GM19463 (cell line): ENCODE measurements around the gene DNAH2.
A peak's percentile ranks its signal among the peaks of the same experiment; 100 is the strongest.

Source experiments
- ATAC-seq: cut with Tn5 transposase; IDR thresholded peaks from one replicate; pipeline ENCODE4 v1.9.1; 2021; ENCODE audit warnings: mild to moderate bottlenecking, moderate library complexity; ENCODE audit not compliant: unreplicated experiment

DNAH2 gene

DNA sequence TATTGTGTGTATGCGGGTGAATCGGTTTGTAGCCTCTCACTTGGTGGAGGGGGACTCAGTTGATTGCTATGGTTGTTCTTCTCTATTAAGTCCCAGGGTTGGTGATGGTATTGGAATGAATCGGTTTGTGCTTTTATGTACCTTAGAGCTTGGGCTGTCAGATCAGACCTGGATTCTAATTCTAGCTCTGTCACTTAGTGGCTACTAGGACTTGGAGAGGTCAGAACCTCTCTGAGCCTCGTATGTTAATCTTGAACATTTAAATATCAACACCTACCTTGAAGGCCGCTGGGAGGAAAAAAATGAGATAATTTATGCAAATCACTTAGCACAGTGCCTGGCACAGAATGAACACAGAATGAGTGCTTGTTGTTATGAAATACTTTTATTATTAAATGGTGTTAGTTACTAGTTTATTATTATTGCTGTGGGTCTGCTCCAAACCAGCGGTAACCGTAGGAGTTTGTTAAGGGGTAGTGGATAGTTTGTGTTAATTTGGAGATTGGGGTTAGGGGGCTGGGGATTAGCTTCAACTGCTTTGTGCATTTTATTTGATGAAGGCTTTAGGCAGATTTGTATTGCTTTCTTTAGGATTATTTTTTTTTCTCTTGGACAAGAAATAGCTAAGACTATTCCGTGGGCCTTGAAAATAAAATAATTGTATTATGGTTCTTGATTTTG lies 120.0 kb downstream of the DNAH2 start:
- no peak for ATAC-seq

DNA sequence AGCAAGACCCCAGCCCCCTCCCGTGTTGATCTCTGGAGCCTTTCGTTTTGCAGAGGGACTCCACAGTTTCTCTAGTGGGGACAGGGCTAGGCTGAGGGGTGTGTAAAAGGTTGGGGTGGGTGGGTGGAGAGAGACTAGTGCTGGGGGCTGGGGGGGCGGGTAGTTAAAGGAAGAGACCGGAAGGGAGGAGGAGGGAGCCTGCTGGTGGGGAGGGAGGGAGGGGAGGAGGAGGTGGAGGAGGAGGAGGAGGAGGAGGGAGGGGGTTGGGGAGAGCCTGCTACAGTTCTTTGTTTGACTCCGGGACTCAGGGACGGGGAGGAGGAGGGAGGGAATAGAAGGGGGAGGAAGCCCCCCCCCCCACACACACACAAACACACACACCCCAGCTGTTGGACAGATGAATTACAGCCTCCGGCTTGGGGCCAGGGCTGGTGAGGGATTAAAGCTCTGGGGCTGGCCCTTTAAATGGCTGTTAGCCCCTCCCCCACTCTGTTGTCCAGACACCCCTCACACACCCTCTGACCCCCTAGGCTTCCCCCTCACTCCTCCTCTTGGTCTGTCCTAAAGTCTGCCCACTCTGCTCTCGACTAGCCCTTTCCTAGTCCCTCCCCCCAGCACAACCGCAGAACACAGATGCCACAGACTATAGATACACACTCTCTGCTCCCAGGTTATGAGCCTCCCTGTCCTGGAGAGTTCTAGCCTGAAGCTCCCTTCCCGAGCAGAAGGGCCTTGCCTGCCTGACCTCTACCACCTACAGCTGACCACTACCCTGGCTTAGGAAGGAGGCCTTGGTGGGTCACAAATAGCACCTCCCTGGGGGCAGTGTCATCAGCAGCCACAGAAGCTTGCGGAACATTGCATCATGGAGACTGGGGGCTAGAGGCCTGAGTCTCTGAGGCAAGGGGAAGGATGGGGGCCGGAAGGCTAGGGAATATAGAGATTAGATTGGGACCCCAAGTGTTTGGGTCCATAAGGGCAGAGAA lies 120.8 kb downstream of the DNAH2 start:
- ATAC-seq = no peak

DNA sequence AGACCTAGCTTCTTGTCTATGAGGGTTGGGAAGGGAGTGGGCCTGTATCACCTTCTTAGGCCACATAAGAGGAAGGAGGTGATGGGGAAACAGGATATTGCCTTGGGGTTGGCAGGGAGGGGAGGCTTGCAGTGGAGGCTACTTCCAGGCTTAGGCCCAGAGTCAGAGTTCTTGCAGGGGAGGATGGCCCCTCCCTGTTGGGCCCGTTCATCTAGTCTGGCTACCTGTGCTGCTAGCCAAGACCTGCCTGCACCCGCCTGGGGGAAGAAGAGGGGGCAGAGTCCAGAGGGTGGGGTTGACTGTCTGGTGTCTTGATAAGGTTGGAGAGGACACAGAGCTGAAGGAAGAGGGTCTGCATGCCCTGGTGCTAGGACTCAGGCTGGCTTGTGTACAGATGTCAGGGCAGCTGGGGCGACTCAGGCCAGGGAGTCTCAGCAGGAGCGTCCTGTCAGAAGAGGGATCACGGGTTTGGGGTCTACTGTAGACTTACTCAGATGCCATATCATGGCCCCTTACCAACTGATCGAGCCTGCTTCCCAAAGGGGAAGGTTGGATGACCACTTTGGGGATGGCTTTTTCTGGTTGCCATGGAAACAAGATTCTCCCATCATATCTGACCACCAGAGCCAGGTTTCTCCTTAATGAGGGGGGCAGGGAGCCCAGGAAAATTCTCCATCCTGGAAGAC lies 121.8 kb downstream of the DNAH2 start:
- no peak for ATAC-seq

DNA sequence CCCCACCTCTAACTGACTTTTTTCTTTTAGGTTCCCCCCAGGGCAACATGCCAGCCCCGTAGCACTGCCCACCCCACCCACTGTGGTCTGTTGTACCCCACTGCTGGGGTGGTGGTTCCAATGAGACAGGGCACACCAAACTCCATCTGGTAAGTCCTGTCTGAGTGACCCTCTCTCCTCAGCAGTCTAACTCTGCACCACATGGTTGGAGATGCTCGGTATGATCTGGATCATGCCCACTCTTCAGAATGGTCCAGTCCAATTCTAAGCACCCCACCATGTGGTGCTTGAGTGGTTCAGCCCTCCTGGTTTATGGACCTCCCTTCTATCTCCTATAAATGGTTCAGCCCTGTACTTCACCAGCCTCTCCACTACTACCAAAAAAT lies 122.3 kb downstream of the DNAH2 start:
- ATAC-seq = no peak

DNA sequence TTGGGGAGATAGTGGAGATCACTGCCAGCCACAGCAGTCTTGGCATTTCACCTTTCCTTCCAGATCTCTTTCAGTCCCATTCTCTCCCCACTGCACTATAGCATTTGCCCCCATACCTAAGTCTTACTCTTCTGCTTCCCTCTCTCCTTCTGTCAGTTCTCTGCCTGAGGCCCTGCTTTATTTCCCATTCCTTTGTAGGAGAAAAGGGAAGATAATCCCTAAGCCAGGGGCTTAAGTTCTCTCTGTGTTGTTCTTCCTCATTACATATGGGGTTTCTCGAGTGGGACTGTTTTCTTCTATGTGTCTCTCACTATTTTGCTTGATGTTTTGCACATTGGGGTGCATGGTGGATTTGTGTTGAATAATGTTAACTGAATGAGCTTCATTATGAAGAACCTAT lies 122.9 kb downstream of the DNAH2 start:
- ATAC-seq = no peak

DNA sequence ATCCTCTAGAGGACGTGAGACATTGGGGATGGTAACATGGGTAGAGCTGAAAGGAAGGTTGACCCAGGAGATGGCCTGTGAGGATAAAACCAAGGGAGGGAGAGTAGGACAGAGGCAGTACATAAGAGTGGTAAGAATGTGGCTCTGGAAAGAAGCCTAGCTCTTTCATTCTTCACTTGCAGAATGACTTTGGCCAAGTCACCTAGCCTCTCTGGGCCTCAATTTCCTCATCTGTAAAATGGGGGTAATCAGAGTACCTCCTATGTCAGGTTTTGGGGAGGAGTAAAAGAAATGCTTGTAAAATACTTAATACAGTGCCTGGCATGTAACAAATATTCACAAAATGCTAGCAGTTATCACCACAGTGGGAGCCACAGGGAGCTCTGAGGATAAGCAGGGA lies 123.3 kb downstream of the DNAH2 start:
- no peak for ATAC-seq

DNA sequence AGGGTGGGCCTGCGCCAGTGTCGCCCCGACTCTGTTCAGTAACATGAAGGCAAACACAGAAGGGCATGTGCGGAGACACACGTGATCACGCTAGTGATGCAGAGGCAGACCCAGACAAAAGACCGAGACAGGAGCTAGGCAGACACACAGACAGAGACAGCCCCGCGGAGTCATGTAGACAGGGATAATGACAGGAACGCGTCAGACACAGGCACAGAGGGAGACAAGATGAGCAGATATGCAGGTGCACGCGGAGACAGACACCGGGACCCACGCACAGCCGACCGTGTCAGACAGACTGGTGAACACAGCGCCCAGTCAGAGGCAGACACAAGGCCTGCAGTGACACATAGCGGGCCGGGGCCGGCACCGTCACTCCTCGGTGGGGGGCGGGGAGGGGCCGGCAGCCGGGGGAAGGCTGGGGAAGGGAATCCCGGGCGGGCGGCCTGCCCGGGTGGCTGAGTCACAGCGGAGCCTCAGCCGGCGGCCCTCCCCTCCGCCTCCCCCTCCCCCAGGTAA lies 123.9 kb downstream of the DNAH2 start:
- peak; percentile 18 for ATAC-seq

DNA sequence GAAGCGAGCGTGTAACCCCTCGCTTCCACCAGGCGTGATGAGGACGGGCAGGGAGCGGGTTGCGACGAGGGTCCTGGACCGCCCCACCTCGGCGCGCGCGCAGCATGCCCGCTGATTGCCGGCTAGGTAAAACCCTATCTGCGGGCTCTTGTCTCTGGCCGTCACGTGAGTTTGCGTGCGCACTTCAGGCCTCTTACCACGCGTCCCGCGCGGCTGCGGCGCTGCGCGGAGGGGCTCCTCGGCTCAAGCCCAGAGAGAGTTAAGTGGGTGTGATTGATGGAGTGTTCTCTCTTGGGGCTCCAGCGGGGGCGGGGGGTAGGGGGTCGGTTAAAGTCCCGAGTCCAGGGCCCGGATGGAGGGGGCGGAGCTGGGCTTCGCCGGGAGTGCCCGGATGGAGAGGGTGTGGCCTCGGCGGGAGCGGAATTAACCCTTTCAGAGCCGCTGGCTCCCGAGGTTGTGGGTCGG lies 124.4 kb downstream of the DNAH2 start:
- ATAC-seq = peak; percentile 16

DNA sequence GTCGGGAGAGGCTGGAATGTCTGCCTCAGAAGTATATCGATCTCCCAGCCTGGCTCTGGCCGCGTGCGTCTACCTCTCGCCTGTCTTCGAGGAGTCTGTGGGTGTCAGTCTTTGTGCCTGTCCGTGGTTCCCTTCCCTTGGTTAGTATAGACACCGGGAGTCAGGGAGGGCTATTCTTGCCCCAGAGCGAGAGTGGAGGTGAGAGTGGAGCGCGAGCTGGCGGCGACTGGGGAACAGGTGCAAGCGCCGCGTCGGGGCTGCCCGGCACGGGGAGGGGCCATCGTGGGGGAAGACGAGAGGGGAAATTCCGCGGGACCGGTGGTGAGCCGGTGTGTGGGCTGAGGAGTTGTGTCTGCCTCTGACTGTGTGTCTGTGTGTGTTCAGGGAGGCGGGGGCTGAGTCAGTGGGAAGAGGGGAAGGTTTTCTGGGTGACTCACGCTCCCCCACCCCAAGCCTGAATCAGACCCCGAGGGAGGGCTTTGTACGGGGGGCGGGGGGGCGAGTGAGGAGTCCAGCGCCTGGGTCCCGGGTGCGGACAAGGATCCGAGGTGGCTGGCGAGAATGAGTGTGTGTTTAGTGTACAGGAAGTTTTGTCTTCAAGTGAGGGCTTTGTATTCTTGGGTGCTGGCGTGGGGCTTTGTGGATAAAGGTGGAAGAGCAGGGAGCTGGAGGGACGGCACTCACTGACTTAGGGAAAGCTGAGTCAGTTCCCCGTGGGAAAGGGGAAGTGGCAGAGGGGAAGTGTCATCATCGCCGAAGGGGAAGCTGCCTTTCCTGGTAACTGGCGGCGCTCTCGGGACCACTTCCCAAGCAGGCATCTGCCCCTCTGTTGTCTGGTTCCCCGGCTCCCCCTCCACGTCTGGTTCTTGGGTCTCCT lies 125.1 kb downstream of the DNAH2 start:
- ATAC-seq = peak; percentile 28

DNA sequence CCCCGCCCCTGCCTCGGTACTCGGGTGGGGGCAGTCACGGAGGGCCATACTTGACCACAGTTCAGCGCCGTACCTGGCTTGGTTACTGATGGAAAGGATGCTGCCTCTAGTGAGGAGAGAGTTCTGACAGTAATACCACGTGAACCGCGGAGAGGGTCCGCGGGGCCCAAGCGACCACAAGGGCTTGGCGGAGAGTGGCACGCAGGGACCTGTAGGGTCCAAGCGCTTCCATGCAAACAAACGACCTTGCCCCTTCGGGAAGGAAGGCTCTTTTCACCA lies 125.7 kb downstream of the DNAH2 start:
- ATAC-seq = no peak

DNA sequence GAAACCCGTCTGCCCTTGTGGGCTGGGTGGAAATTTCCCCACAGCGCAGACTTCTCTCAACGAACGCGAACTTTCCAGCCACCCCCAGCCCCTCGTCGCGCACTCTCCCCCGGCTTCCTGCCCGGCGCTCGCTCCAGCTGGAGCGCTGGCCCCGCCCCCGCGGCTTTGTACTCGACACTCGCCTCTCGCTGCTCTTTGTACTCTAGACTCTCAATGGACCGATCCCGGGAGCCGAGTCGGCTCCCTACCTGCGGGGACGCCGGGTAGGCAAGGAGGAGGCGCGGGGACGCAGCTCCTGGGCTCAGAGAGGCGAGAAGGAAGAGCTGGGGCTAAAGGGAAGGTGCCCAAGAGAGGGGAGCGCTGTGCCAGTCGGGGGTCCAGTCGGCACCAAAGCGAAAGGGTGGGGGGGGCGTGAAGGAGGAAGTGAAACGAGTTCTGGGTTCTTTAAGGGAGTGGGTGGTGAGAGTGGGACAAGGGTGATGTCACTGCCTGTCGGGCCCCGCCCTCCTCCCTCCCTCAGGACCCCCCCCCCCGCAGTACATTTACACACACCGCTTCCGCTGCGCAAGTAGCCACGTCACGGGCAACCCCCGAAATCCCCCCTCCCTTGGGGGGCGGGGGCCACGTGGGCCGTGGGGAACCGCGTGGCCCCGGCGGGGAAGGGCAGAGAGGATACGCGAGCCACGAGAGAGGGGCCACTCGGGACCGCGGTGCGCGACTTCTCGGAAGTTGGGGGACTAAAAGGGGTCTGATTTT lies 126.2 kb downstream of the DNAH2 start:
- ATAC-seq = peak; percentile 31

DNA sequence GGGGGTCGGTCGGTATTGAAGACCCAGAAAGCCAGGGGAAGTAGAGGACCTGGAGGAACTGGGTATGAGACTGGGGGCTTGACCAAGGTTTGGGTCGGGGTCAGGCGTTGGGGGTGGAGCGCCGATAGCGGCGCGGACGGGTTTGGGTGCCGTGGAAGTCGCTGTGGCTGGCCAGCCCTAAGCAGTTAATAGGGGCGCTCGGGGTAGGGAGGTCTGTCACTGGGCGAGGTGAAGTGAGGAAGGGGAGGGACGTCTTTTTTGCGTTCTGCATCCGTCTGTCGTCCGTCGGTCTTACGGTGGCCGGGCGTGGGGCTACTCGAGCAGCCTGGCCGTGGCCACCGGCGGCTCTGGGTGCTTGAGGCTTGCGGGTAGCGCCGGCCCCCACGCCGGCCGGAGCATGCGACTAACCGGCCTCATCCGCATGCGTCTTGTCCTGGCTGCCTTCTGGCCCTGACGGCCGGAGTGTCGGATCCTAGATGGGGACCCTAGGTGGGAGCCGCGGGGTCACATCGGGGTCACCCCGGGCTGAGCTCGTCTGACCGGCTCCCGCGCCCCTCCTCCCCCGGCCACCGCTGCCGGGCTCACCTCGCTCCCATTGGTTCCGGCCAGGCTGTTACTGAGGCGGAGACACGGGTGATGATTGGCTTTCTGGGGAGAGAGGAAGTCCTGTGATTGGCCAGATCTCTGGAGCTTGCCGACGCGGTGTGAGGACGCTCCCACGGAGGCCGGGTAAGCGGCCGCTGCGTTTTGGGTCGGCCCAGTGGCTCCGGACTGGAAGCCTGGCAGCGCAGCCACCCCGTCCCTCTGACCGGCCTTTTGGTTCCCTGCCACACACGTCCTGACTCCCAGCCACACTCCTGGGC lies 127.0 kb downstream of the DNAH2 start:
- peak; percentile 49 for ATAC-seq

DNA sequence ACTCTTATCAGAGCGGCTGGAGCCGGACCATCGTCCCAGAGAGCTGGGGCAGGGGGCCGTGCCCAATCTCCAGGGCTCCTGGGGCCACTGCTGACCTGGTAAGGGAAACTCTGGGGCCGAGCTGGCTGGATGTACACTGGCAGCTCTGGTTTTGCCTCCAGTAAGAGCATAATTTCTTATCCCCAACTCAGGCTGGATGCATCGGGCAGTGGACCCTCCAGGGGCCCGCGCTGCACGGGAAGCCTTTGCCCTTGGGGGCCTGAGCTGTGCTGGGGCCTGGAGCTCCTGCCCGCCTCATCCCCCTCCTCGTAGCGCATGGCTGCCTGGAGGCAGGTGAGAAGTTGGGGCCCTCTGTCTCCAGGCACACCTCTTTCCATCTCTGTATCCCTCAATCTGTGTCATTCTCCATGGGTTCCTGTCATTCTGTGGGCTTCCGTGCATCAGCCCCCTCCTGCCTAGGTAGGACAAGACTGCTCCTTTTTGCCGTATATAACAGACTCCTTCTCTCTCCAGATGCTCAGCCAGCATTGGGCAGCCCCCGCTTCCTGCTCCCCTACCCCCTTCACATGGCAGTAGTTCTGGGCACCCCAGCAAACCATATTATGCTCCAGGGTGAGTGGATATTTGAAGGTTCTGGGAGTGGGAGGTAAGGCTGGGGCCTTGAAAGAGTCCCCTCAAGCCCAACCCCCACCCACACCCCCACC lies 128.0 kb downstream of the DNAH2 start:
- no peak for ATAC-seq

DNA sequence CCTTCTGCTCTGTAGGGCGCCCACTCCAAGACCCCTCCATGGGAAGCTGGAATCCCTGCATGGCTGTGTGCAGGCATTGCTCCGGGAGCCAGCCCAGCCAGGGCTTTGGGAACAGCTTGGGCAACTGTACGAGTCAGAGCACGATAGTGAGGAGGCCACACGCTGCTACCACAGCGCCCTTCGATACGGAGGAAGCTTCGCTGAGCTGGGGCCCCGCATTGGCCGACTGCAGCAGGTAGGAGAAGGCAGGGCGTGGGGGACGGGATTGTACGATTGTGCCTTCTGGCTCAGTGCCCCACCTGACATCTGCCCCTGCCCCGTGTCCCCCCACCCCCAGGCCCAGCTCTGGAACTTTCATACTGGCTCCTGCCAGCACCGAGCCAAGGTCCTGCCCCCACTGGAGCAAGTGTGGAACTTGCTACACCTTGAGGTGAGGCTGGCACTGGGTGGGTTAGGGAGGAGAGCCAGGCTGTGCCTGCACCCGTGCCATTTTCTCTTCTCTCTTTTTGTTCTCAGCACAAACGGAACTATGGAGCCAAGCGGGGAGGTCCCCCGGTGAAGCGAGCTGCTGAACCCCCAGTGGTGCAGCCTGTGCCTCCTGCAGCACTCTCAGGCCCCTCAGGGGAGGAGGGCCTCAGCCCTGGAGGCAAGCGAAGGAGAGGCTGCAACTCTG lies 128.7 kb downstream of the DNAH2 start:
- ATAC-seq = no peak

DNA sequence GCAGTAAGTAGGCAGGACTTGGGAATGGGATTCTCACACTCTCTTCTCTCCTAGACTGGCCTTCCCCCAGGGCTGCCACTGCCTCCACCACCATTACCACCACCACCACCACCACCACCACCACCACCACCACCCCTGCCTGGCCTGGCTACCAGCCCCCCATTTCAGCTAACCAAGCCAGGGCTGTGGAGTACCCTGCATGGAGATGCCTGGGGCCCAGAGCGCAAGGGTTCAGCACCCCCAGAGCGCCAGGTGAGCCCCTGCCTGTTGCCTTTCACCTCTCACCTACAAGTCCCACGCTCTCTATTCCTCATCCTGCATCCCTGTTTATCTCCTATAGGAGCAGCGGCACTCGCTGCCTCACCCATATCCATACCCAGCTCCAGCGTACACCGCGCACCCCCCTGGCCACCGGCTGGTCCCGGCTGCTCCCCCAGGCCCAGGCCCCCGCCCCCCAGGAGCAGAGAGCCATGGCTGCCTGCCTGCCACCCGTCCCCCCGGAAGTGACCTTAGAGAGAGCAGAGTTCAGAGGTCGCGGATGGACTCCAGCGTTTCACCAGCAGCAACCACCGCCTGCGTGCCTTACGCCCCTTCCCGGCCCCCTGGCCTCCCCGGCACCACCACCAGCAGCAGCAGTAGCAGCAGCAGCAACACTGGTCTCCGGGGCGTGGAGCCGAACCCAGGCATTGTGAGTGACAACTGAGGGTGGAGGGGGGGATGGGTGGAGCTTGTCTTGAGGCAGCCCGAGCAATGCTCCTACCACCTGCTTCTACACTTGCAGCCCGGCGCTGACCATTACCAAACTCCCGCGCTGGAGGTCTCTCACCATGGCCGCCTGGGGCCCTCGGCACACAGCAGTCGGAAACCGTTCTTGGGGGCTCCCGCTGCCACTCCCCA lies 129.5 kb downstream of the DNAH2 start:
- ATAC-seq = no peak

DNA sequence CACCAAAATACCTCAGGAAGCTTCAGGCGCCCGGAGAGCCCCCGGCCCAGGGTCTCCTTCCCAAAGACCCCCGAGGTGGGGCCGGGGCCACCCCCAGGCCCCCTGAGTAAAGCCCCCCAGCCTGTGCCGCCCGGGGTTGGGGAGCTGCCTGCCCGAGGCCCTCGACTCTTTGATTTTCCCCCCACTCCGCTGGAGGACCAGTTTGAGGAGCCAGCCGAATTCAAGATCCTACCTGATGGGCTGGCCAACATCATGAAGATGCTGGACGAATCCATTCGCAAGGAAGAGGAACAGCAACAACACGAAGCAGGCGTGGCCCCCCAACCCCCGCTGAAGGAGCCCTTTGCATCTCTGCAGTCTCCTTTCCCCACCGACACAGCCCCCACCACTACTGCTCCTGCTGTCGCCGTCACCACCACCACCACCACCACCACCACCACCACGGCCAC lies 130.6 kb downstream of the DNAH2 start:
- ATAC-seq = no peak

DNA sequence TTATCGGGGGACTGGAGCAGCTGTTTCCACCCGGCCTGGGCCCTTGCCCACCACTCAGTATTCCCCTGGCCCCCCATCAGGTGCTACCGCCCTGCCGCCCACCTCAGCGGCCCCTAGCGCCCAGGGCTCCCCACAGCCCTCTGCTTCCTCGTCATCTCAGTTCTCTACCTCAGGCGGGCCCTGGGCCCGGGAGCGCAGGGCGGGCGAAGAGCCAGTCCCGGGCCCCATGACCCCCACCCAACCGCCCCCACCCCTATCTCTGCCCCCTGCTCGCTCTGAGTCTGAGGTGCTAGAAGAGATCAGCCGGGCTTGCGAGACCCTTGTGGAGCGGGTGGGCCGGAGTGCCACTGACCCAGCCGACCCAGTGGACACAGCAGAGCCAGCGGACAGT lies 131.2 kb downstream of the DNAH2 start:
- ATAC-seq = no peak
